Prostate gland (tissue), 2 donors: ENCODE data around the gene FNDC3B.

Experiments
- POLR2A ChIP-seq: fragments of 450-650 bp; IDR thresholded peaks from one replicate; pipeline ENCODE4 v1.6.1; 2016; ENCODE audit warnings: antibody characterized with exemption, mild to moderate bottlenecking
- POLR2AphosphoS5 ChIP-seq: sonication (generic); formaldehyde crosslinking; IDR thresholded peaks from one replicate; pipeline ENCODE4 v1.6.1; 2017; ENCODE audit warnings: antibody characterized with exemption
- TF ChIP-seq, protein P1 (sequence below), 4 experiments: fragments of 200-600 bp in 2 of 4; fragments of 450-650 bp in 2 of 4; sonication (generic) in 2 of 4; IDR thresholded peaks; 1 replicate in 3 of 4; 2 replicates in 1 of 4; pipeline ENCODE4 v1.5.1; 2016 to 2019; ENCODE audit warnings: antibody characterized with exemption in 4 of 4, mild to moderate bottlenecking in 2 of 4, moderate library complexity in 2 of 4

- TF ChIP-seq POLR2AphosphoS5: no peak
- TF ChIP-seq POLR2A: no peak
- TF ChIP-seq, protein P1, sequence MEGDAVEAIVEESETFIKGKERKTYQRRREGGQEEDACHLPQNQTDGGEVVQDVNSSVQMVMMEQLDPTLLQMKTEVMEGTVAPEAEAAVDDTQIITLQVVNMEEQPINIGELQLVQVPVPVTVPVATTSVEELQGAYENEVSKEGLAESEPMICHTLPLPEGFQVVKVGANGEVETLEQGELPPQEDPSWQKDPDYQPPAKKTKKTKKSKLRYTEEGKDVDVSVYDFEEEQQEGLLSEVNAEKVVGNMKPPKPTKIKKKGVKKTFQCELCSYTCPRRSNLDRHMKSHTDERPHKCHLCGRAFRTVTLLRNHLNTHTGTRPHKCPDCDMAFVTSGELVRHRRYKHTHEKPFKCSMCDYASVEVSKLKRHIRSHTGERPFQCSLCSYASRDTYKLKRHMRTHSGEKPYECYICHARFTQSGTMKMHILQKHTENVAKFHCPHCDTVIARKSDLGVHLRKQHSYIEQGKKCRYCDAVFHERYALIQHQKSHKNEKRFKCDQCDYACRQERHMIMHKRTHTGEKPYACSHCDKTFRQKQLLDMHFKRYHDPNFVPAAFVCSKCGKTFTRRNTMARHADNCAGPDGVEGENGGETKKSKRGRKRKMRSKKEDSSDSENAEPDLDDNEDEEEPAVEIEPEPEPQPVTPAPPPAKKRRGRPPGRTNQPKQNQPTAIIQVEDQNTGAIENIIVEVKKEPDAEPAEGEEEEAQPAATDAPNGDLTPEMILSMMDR (IDR thresholded peaks at IDR 0.05): no peak
Measured at GRCh38 chr3:172367205-172368105, 328.1 kb downstream of the FNDC3B start.
